Neuronal stem cell (in vitro differentiated cells): ENCODE results near the gene MROH7.
A peak's percentile ranks its signal among the peaks of the same experiment; 100 is the strongest.

Source experiments
- DNase-seq: peaks from one replicate; pipeline ENCODE4 v3.0.0-alpha.2; 2013; ENCODE audit warnings: low spot score
- H2AFZ ChIP-seq: one replicate; pipeline ENCODE4 v1.6.1; 2013; ENCODE audit warnings: mild to moderate bottlenecking, low read length, inconsistent platforms
- H2AK5ac ChIP-seq: 2 replicates; pipeline ENCODE4 v1.6.1; 2013; ENCODE audit warnings: low read depth, mild to moderate bottlenecking, inconsistent platforms, low read length, moderate library complexity, mixed read lengths
- H2BK120ac ChIP-seq: 2 replicates; pipeline ENCODE4 v1.6.1; 2013; ENCODE audit warnings: low read depth, mild to moderate bottlenecking, inconsistent platforms, low read length, moderate library complexity, mixed read lengths
- H2BK12ac ChIP-seq: one replicate; pipeline ENCODE4 v1.6.1; 2013; ENCODE audit warnings: low read length, inconsistent platforms
- H2BK15ac ChIP-seq: 2 replicates; pipeline ENCODE4 v1.6.1; 2013; ENCODE audit warnings: mild to moderate bottlenecking, low read length, inconsistent platforms, mixed read lengths
- H2BK5ac ChIP-seq: one replicate; pipeline ENCODE4 v1.6.1; 2013; ENCODE audit warnings: inconsistent platforms, mild to moderate bottlenecking, low read length, moderate library complexity
- H3K14ac ChIP-seq: one replicate; pipeline ENCODE4 v1.6.1; 2013; ENCODE audit warnings: low read length, inconsistent platforms
- H3K18ac ChIP-seq: 2 replicates; pipeline ENCODE4 v1.6.1; 2013; ENCODE audit warnings: low read length, inconsistent platforms
- H3K23ac ChIP-seq: 2 replicates; pipeline ENCODE4 v1.6.1; 2013; ENCODE audit warnings: low read depth, mild to moderate bottlenecking, mixed read lengths, low read length, inconsistent platforms; ENCODE audit not compliant: poor library complexity
- H3K27ac ChIP-seq: replicated peaks from 3 replicates; pipeline ENCODE4 v1.5.1; 2013; ENCODE audit warnings: low read length, inconsistent platforms
- H3K27me3 ChIP-seq, 3 experiments: 2 replicates each; pipeline ENCODE4 v1.6.1; 2013; ENCODE audit warnings: low read length in 3 of 3, mild to moderate bottlenecking in 2 of 3, inconsistent platforms in 1 of 3, low read depth in 1 of 3, mixed read lengths in 1 of 3, moderate library complexity in 1 of 3; ENCODE audit not compliant: control insufficient read depth in 3 of 3, insufficient read depth in 3 of 3
- H3K36me3 ChIP-seq, 2 donors: replicated peaks in 1 of 2; 2 replicates each; pipeline ENCODE4 v1.6.1; 2013; ENCODE audit warnings: low read length in 2 of 2; ENCODE audit not compliant: control insufficient read depth in 2 of 2, insufficient read depth in 2 of 2
- H3K4ac ChIP-seq: 2 replicates; pipeline ENCODE4 v1.6.1; 2013; ENCODE audit warnings: inconsistent platforms, mild to moderate bottlenecking, low read length, moderate library complexity
- H3K4me1 ChIP-seq, 2 donors: 1 replicate in 1 of 2; 2 replicates in 1 of 2; pipeline ENCODE4 v1.6.1; 2013; ENCODE audit warnings: low read length in 2 of 2, low read depth in 1 of 2; ENCODE audit not compliant: control insufficient read depth in 2 of 2, insufficient read depth in 1 of 2
- H3K4me2 ChIP-seq: one replicate; pipeline ENCODE4 v1.6.1; 2013; ENCODE audit warnings: mild to moderate bottlenecking, low read length, inconsistent platforms; ENCODE audit not compliant: insufficient read depth, poor library complexity, severe bottlenecking
- H3K4me3 ChIP-seq, 2 donors: 2 replicates each; pipeline ENCODE4 v1.5.1; 2013; ENCODE audit warnings: low read length in 2 of 2, mild to moderate bottlenecking in 2 of 2, inconsistent platforms in 1 of 2, moderate library complexity in 1 of 2
- H3K79me1 ChIP-seq: one replicate; pipeline ENCODE4 v1.6.1; 2013; ENCODE audit warnings: low read depth, mild to moderate bottlenecking, inconsistent platforms, low read length, moderate library complexity
- H3K9ac ChIP-seq: one replicate; pipeline ENCODE4 v1.6.1; 2013; ENCODE audit warnings: mild to moderate bottlenecking, low read depth, low read length, inconsistent platforms; ENCODE audit not compliant: poor library complexity
- H3K9me3 ChIP-seq, 2 donors: replicated peaks in 1 of 2; 2 replicates each; pipeline versions ENCODE3 to v1.6.1; 2013; ENCODE audit warnings: low read length in 2 of 2, mild to moderate bottlenecking in 2 of 2, inconsistent platforms in 1 of 2, low read depth in 1 of 2, mixed read lengths in 1 of 2, moderate library complexity in 1 of 2; ENCODE audit not compliant: control insufficient read depth in 2 of 2, insufficient read depth in 1 of 2
- H4K8ac ChIP-seq: one replicate; pipeline ENCODE4 v1.6.1; 2013; ENCODE audit warnings: low read depth, mild to moderate bottlenecking, inconsistent platforms, low read length, moderate library complexity
- H4K91ac ChIP-seq: one replicate; pipeline ENCODE4 v1.6.1; 2013; ENCODE audit warnings: low read length, low read depth, mild to moderate bottlenecking, inconsistent platforms; ENCODE audit not compliant: poor library complexity
- WGBS, 2 donors: extraction: QIAGEN DNeasy Blood & Tissue Kit; methylation state at CpG; one replicate each; pipeline ENCODE4 v1.1.7; 2013; ENCODE audit warnings: missing lambda C conversion rate in 2 of 2, mixed read lengths in 1 of 2; ENCODE audit not compliant: insufficient read length in 2 of 2, insufficient replicate concordance in 1 of 2; ENCODE audit errors: extremely low coverage in 2 of 2; 5-methylcytosine and 5-hydroxymethylcytosine counted together

MROH7 gene

DNA sequence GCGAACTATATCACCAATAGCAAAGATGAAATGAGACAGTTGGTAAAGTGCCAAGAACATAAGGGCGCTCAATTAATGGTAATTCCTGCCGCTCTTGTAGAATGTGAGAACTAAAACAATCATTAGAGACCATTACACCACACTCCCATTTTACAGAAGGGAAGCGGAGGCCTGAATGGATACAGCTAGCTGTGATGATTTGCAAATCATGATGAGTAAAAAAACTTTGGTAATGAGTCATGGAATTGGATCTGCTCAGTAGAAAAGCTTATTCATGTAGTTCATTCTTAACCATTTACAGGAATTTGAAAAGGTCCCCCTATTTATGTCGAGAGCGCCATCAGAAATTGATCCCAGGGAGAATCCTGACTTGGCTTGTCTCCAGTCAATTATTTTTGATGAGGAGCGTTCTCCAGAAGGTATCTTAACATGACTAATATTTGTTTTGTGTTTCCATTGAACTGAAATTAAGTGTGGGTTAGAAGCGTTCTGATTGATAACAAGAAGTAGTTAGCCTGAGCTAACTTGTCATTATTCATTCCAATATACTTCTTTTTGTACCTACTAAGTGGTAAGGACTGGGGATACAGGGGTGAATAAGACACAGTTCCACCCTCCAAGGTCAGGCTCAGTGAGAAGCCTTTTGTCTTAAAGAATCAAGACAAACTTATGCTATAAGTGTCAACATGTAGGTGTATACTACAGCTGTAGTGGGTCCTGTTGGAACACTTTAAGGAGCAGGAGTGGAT is 74.9 kb downstream of the MROH7 start:
- no peak overlapping the region for H2BK15ac ChIP-seq
- H3K27me3 ChIP-seq: peaks cover 0 to 14% (median 4%) of the 10 kb centered on the region in 3 experiments
- no peak overlapping the region for H3K18ac ChIP-seq
- H4K91ac ChIP-seq: no peak overlapping the region
- H3K27ac ChIP-seq: no peak overlapping the region
- no peak overlapping the region for H4K8ac ChIP-seq
- peaks cover 5% of the 10 kb centered on the region in 2 donors for H3K4me1 ChIP-seq
- no peaks in the 10 kb centered on the region for H3K9me3 ChIP-seq
- H3K9ac ChIP-seq: no peak overlapping the region
- no peak overlapping the region for H3K14ac ChIP-seq
- H3K36me3 ChIP-seq: peaks cover 4 to 47% of the 10 kb centered on the region in 2 donors
- WGBS, 2 donors: no CpG with 5 or more reads among the region's 8 CpGs
- DNase-seq: no peak
- no peaks in the 10 kb centered on the region for H3K79me1 ChIP-seq
- no peak overlapping the region for H3K23ac ChIP-seq
- no peak overlapping the region for H2BK120ac ChIP-seq
- peak overlapping the region; percentile 93 for H2AFZ ChIP-seq
- H3K4me3 ChIP-seq: peak overlapping the region; percentile 83 to 85
- no peak overlapping the region for H2BK5ac ChIP-seq
- H2AK5ac ChIP-seq: no peak overlapping the region
- no peak overlapping the region for H2BK12ac ChIP-seq
- H3K4ac ChIP-seq: no peak overlapping the region
- peak overlapping the region; percentile 72 for H3K4me2 ChIP-seq

DNA sequence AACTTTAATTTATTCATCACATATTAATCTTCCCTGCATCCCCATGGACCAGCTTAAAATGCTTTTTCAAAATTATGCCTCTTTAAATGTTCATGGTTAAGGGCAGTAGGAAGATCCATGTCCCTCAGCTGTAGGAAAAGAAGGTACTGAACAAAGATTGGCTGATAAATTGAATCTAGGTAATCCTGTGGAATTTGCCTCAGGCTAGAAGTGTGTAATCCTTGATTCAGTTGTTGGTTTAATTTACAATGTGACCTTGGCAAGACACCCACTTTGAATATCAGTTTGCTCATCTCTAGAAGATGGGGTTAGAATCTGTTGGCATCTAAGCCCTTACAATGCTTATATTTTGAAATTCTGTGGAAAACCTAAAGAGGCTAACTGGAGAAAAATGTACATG is 80.1 kb downstream of the MROH7 start:
- Histone ChIP-seq H3K9ac (no peak overlapping the region), H3K14ac (no peak overlapping the region), H3K27me3 (no peaks in the 10 kb centered on the region), H3K18ac (no peak overlapping the region), H3K36me3 (peaks cover 20 to 100% of the 10 kb centered on the region in 2 donors), H3K79me1 (no peaks in the 10 kb centered on the region), H3K4me2 (no peak overlapping the region), H2BK15ac (no peak overlapping the region), H4K8ac (no peak overlapping the region), H2BK12ac (no peak overlapping the region), H3K23ac (no peak overlapping the region), H3K9me3 (peaks cover 0 to 5% of the 10 kb centered on the region in 2 donors), H3K4ac (no peak overlapping the region), H2BK120ac (no peak overlapping the region), H2AFZ (no peak overlapping the region), H3K4me1 (peaks cover 0 to 1% of the 10 kb centered on the region in 2 donors), H2AK5ac (no peak overlapping the region), H3K27ac (no peak overlapping the region), H2BK5ac (no peak overlapping the region), H3K4me3 (no peak overlapping the region), H4K91ac (no peak overlapping the region)
- DNase-seq: no peak

DNA sequence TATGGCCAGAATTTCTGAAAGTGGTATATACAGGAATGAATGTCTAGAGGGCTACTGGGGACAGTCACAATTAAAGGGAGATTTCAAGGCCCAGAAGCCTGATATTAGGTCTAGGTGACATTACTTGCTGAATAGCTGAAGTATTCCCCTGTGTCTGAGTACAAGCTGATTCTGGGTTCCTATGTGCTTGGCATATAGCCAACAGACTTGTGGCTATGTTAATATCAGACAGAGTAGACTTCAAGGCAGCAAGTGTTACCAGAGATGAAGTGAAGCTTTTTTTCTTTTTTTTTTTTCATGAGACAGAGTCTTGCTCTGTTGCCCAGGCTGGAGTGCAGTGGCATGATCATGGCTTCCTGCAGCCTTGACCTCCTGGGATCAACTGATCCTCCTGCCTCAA is 82.4 kb downstream of the MROH7 start:
- H3K4me2 ChIP-seq: no peak overlapping the region
- H2AFZ ChIP-seq: no peak overlapping the region
- H3K27ac ChIP-seq: no peak overlapping the region
- no peak overlapping the region for H3K4ac ChIP-seq
- no peak overlapping the region for H3K18ac ChIP-seq
- H4K8ac ChIP-seq: no peak overlapping the region
- no peaks in the 10 kb centered on the region for H3K27me3 ChIP-seq
- no peak overlapping the region for H3K23ac ChIP-seq
- H4K91ac ChIP-seq: no peak overlapping the region
- H3K79me1 ChIP-seq: no peaks in the 10 kb centered on the region
- H3K9me3 ChIP-seq: peaks cover 0 to 5% of the 10 kb centered on the region in 2 donors
- H2BK5ac ChIP-seq: no peak overlapping the region
- no peak overlapping the region for H2AK5ac ChIP-seq
- H2BK15ac ChIP-seq: no peak overlapping the region
- H2BK12ac ChIP-seq: no peak overlapping the region
- peaks cover 26 to 100% of the 10 kb centered on the region in 2 donors for H3K36me3 ChIP-seq
- no peak overlapping the region for H2BK120ac ChIP-seq
- H3K4me1 ChIP-seq: no peaks in the 10 kb centered on the region
- H3K9ac ChIP-seq: no peak overlapping the region
- no peak overlapping the region for H3K4me3 ChIP-seq
- no peak overlapping the region for H3K14ac ChIP-seq
- DNase-seq: no peak

DNA sequence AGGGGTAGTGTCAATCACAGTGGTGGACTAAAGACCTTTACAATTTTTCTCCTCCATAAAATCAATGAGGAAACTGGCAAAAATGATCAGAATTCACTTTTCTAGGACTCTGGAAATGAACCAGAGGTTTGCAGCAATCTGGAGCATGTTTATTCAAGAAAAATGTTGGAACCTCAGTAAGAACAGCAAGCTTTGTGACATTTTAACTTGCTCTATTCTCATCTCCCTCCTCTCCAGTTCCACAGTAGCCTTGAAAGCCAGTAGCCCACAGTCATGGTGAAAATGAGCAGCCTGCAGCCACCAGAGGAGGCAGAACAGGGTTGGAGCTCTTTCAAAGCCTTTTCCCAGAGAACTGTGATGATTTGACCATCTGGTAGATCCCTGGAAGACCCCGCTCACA is 83.2 kb downstream of the MROH7 start:
- H3K18ac ChIP-seq: no peak overlapping the region
- H3K14ac ChIP-seq: no peak overlapping the region
- no peak overlapping the region for H2BK12ac ChIP-seq
- no peak overlapping the region for H4K91ac ChIP-seq
- H2BK5ac ChIP-seq: no peak overlapping the region
- peaks cover 23 to 99% of the 10 kb centered on the region in 2 donors for H3K36me3 ChIP-seq
- H4K8ac ChIP-seq: no peak overlapping the region
- no CpG with 5 or more reads among the region's 1 CpG for WGBS, 2 donors
- no peaks in the 10 kb centered on the region for H3K4me1 ChIP-seq
- no peaks in the 10 kb centered on the region for H3K79me1 ChIP-seq
- H2AK5ac ChIP-seq: no peak overlapping the region
- no peak overlapping the region for H3K4ac ChIP-seq
- no peak overlapping the region for H3K27ac ChIP-seq
- no peak overlapping the region for H3K23ac ChIP-seq
- no peak overlapping the region for H3K9ac ChIP-seq
- H2AFZ ChIP-seq: no peak overlapping the region
- H2BK120ac ChIP-seq: no peak overlapping the region
- H2BK15ac ChIP-seq: no peak overlapping the region
- H3K4me2 ChIP-seq: no peak overlapping the region
- H3K9me3 ChIP-seq: peaks cover 0 to 5% of the 10 kb centered on the region in 2 donors
- H3K27me3 ChIP-seq: no peaks in the 10 kb centered on the region
- no peak for DNase-seq
- no peak overlapping the region for H3K4me3 ChIP-seq
